H1 (cell line): ENCODE data around the gene ETV2. TPM values are rescaled to one million over a fixed set of nuclear protein-coding genes. Genes with fewer than 3 reads are reported as not detected.

Experiments
- CTCF ChIA-PET: fragments of 300-600 bp; sonication (Branson Sonifier 250); formaldehyde crosslinking; loops from one replicate; lab custom pipeline; 2021; ENCODE audit not compliant: partially characterized antibody; lab: Charles Lee
- POLR2A ChIA-PET: fragments of 300-600 bp; sonication (Branson Sonifier 250); formaldehyde crosslinking; loops from one replicate; lab custom pipeline; 2021; ENCODE audit warnings: inconsistent platforms; ENCODE audit not compliant: partially characterized antibody; lab: Charles Lee
- DNase-seq, 2 experiments: peaks; one replicate each; pipeline versions ENCODE4 v3.0.0 to v3.0.0-alpha.2; 2010 to 2022; ENCODE audit warnings: low spot score in 2 of 2, low read depth in 1 of 2, mixed read lengths in 1 of 2
- FAIRE-seq: peaks from 2 replicates; lab custom pipeline; 2011; peaks lifted over from hg19 to GRCh38; lab: Jason Lieb, UNC
- H2AFZ ChIP-seq: 2 replicates; pipeline ENCODE4 v1.8.1; 2012; ENCODE audit warnings: low read length, inconsistent platforms
- H2AK5ac ChIP-seq: 2 replicates; pipeline ENCODE4 v1.6.1; 2013; ENCODE audit warnings: low read depth, low read length
- H2BK120ac ChIP-seq: replicated peaks from 2 replicates; pipeline ENCODE3; 2013; ENCODE audit warnings: low read depth, low read length, inconsistent platforms
- H2BK12ac ChIP-seq: 2 replicates; pipeline ENCODE4 v1.6.1; 2013; ENCODE audit warnings: low read depth, low read length
- H2BK15ac ChIP-seq: 2 replicates; pipeline ENCODE4 v1.6.1; 2013; ENCODE audit warnings: low read length
- H2BK20ac ChIP-seq: 2 replicates; pipeline ENCODE4 v1.6.1; 2013; ENCODE audit warnings: low read length
- H2BK5ac ChIP-seq: 2 replicates; pipeline ENCODE4 v1.6.1; 2013; ENCODE audit warnings: low read depth, low read length
- H3K14ac ChIP-seq: 2 replicates; pipeline ENCODE4 v1.6.1; 2013; ENCODE audit warnings: inconsistent platforms; ENCODE audit not compliant: insufficient read length
- H3K18ac ChIP-seq: 2 replicates; pipeline ENCODE4 v1.6.1; 2013; ENCODE audit warnings: low read length; ENCODE audit errors: extremely low read depth
- H3K23ac ChIP-seq: 2 replicates; pipeline ENCODE4 v1.6.1; 2013; ENCODE audit warnings: inconsistent platforms; ENCODE audit not compliant: insufficient read length
- H3K23me2 ChIP-seq: 2 replicates; pipeline ENCODE4 v1.6.1; 2013; ENCODE audit warnings: low read depth, low read length
- H3K27ac ChIP-seq: 2 replicates; pipeline ENCODE4 v1.6.1; 2011; ENCODE audit warnings: low read depth, low read length, inconsistent platforms
- H3K27me3 ChIP-seq, 4 experiments: replicated peaks in 1 of 4; 1 replicate in 1 of 4; 2 replicates in 3 of 4; pipeline versions ENCODE4 v1.6.1 to v1.8.1; 2011 to 2013; ENCODE audit warnings: low read length in 3 of 4, mild to moderate bottlenecking in 3 of 4, inconsistent platforms in 2 of 4, mixed read lengths in 2 of 4, moderate library complexity in 1 of 4; ENCODE audit not compliant: control insufficient read depth in 3 of 4, insufficient read depth in 3 of 4; ENCODE audit errors: extremely low read depth in 1 of 4
- H3K36me3 ChIP-seq, 4 experiments: 2 replicates each; pipeline versions ENCODE4 v1.6.1 to v1.8.1; 2011 to 2013; ENCODE audit warnings: mild to moderate bottlenecking in 4 of 4, low read length in 3 of 4, moderate library complexity in 2 of 4, control low read depth in 1 of 4, inconsistent platforms in 1 of 4; ENCODE audit not compliant: insufficient read depth in 4 of 4, control insufficient read depth in 2 of 4
- H3K4ac ChIP-seq: replicated peaks from 2 replicates; pipeline ENCODE3; 2013; ENCODE audit warnings: low read length, low read depth, mixed read lengths, inconsistent platforms; ENCODE audit not compliant: insufficient read length
- H3K4me1 ChIP-seq, 4 experiments: replicated peaks in 1 of 4; 1 replicate in 1 of 4; 2 replicates in 3 of 4; pipeline versions ENCODE4 v1.6.1 to v1.8.1; 2011 to 2013; ENCODE audit warnings: low read length in 3 of 4, inconsistent platforms in 2 of 4, mixed read lengths in 1 of 4; ENCODE audit not compliant: insufficient read depth in 4 of 4, control insufficient read depth in 3 of 4
- H3K4me2 ChIP-seq, 2 experiments: 2 replicates each; pipeline versions ENCODE4 v1.6.1 to v1.8.1; 2011 to 2013; ENCODE audit warnings: low read depth in 2 of 2, low read length in 2 of 2, control low read depth in 1 of 2, inconsistent platforms in 1 of 2, mild to moderate bottlenecking in 1 of 2; ENCODE audit not compliant: insufficient read depth in 1 of 2
- H3K4me3 ChIP-seq, 4 experiments: fragments of 200-600, 300-600 bp in 1 of 4; sonication (generic), shearing (Covaris generic), sonication (Bioruptor Twin) in 1 of 4; 2 replicates each; pipeline versions ENCODE4 v1.5.1 to v1.8.1; 2011 to 2016; ENCODE audit warnings: low read length in 4 of 4, low read depth in 3 of 4, control low read depth in 2 of 4, inconsistent platforms in 2 of 4, mild to moderate bottlenecking in 2 of 4, mixed read lengths in 1 of 4, moderate library complexity in 1 of 4; ENCODE audit not compliant: insufficient read depth in 2 of 4; ENCODE audit errors: extremely low read depth in 1 of 4
- H3K56ac ChIP-seq: replicated peaks from 2 replicates; pipeline ENCODE3; 2013; ENCODE audit warnings: low read depth, mild to moderate bottlenecking, mixed read lengths, low read length, inconsistent platforms; ENCODE audit not compliant: insufficient read length
- H3K79me1 ChIP-seq: 2 replicates; pipeline ENCODE4 v1.6.1; 2013; ENCODE audit warnings: low read depth, low read length, control low read depth
- H3K79me2 ChIP-seq, 2 experiments: 2 replicates each; pipeline versions ENCODE4 v1.6.1 to v1.8.1; 2012 to 2013; ENCODE audit warnings: low read length in 2 of 2, mild to moderate bottlenecking in 2 of 2, inconsistent platforms in 1 of 2; ENCODE audit not compliant: insufficient read depth in 2 of 2, control insufficient read depth in 1 of 2
- H3K9ac ChIP-seq, 4 experiments: replicated peaks in 1 of 4; 1 replicate in 1 of 4; 2 replicates in 3 of 4; pipeline versions ENCODE4 v1.6.1 to v1.8.1; 2011 to 2013; ENCODE audit warnings: low read depth in 3 of 4, low read length in 3 of 4, control low read depth in 2 of 4, mild to moderate bottlenecking in 2 of 4, moderate library complexity in 2 of 4, inconsistent platforms in 1 of 4; ENCODE audit errors: extremely low read depth in 1 of 4
- H3K9me3 ChIP-seq, 2 experiments: 2 replicates each; pipeline versions ENCODE4 v1.6.1 to v1.8.1; 2012 to 2013; ENCODE audit warnings: mild to moderate bottlenecking in 2 of 2, moderate library complexity in 2 of 2, control low read depth in 1 of 2, inconsistent platforms in 1 of 2, low read depth in 1 of 2, low read length in 1 of 2, mixed read lengths in 1 of 2; ENCODE audit not compliant: insufficient read depth in 2 of 2
- H4K20me1 ChIP-seq, 2 experiments: replicated peaks in 1 of 2; 2 replicates each; pipeline versions ENCODE3 to v1.8.1; 2011 to 2013; ENCODE audit warnings: inconsistent platforms in 2 of 2, low read length in 2 of 2, mild to moderate bottlenecking in 1 of 2; ENCODE audit not compliant: insufficient read depth in 2 of 2, control insufficient read depth in 1 of 2
- H4K5ac ChIP-seq: 2 replicates; pipeline ENCODE4 v1.6.1; 2013; ENCODE audit warnings: low read length, low read depth, mixed read lengths, inconsistent platforms; ENCODE audit not compliant: insufficient read length
- H4K8ac ChIP-seq: 2 replicates; pipeline ENCODE4 v1.8.0; 2013; ENCODE audit warnings: mild to moderate bottlenecking, moderate library complexity, low read length, inconsistent platforms; ENCODE audit not compliant: insufficient read depth; ENCODE audit errors: extremely low read depth
- H4K91ac ChIP-seq: replicated peaks from 2 replicates; pipeline ENCODE3; 2013; ENCODE audit warnings: low read length, mixed read lengths, inconsistent platforms; ENCODE audit not compliant: insufficient read length
- BCL11A ChIP-seq, 2 experiments: IDR thresholded peaks; one replicate each; pipeline ENCODE4 v1.6.1; 2011; ENCODE audit warnings: low read depth in 2 of 2, low read length in 2 of 2, mild to moderate bottlenecking in 2 of 2
- CBX8 ChIP-seq: fragments of 300-800, 300-1000 bp; sonication (generic); IDR thresholded peaks from 2 replicates; pipeline ENCODE4 v1.7.1; 2016; ENCODE audit warnings: low read depth, low read length, borderline replicate concordance
- EZH2 ChIP-seq: fragments of 200-600 bp; sonication (generic); IDR thresholded peaks from 2 replicates; pipeline ENCODE4 v1.7.1; 2012; ENCODE audit warnings: low read depth, mild to moderate bottlenecking, moderate library complexity, low read length, inconsistent platforms; ENCODE audit not compliant: severe bottlenecking
- FOSL1 ChIP-seq: IDR thresholded peaks from 2 replicates; pipeline ENCODE4 v1.6.1; 2011; ENCODE audit warnings: mild to moderate bottlenecking, low read depth, low read length, moderate library complexity; ENCODE audit not compliant: insufficient read depth
- GABPA ChIP-seq: IDR thresholded peaks from 2 replicates; pipeline ENCODE4 v1.6.1; 2011; ENCODE audit warnings: mild to moderate bottlenecking, low read length, moderate library complexity, borderline replicate concordance; ENCODE audit not compliant: insufficient read depth
- KDM1A ChIP-seq: fragments of 200-600, 300-600 bp; sonication (generic); IDR thresholded peaks from 2 replicates; pipeline ENCODE4 v1.7.1; 2016; ENCODE audit warnings: mild to moderate bottlenecking, low read length, borderline replicate concordance
- NRF1 ChIP-seq: IDR thresholded peaks from 2 replicates; pipeline ENCODE4 v1.6.1; 2011; ENCODE audit warnings: mild to moderate bottlenecking, low read depth, low read length, improper control_type of control experiment
- RBBP5 ChIP-seq: IDR thresholded peaks from 2 replicates; pipeline ENCODE4 v1.7.1; 2012; ENCODE audit warnings: low read depth, mild to moderate bottlenecking, inconsistent platforms, low read length, moderate library complexity, borderline replicate concordance
- SIX5 ChIP-seq: IDR thresholded peaks from 2 replicates; pipeline ENCODE4 v1.6.1; 2011; ENCODE audit warnings: mild to moderate bottlenecking, low read depth, low read length
- WGBS, 2 experiments: shearing (Covaris generic) in 1 of 2; methylation state at CpG; one replicate each; pipeline versions ENCODE4 v1.1.6 to v1.1.7; 2013 to 2015; ENCODE audit warnings: low lambda C conversion rate in 2 of 2, mixed read lengths in 2 of 2, inconsistent platforms in 1 of 2, low coverage in 1 of 2, missing lambda C conversion rate in 1 of 2; ENCODE audit not compliant: insufficient replicate concordance in 2 of 2, insufficient coverage in 1 of 2, insufficient read length in 1 of 2; ENCODE audit errors: extremely low coverage in 1 of 2, missing lambda C conversion rate in 1 of 2; 5-methylcytosine and 5-hydroxymethylcytosine counted together
- polyA plus RNA-seq, 7 experiments: library from polyadenylated mRNA; depleted of rRNA in 3 of 7; stranded (reverse) in 5 of 7; unstranded in 2 of 7; fragments of >200 nt in 5 of 7; fragments of 200-250 nt in 2 of 7; gene quantifications; 1 replicate in 5 of 7; 2 replicates in 1 of 7; 4 replicates in 1 of 7; pipeline versions ENCODE4 v1.2.1 to v1.2.3, GENCODE V29; 2011 to 2013; ENCODE audit warnings: missing spikeins in 2 of 7, mixed read lengths in 2 of 7
- total RNA-seq: library from RNA; stranded (reverse); fragmentation: NEBNext Ultra II Directional; extraction: Animal tissue kit (Norgen Biotek cat#: 25700); gene quantifications from 2 replicates; pipeline ENCODE4 v1.2.1, GENCODE V29; 2021
- TF ChIP-seq, protein P1 (sequence below): IDR thresholded peaks from 2 replicates; pipeline ENCODE4 v1.6.1; 2011; ENCODE audit warnings: low read depth, mild to moderate bottlenecking, low read length; ENCODE audit not compliant: insufficient read depth
- TF ChIP-seq, protein P2 (sequence below): IDR thresholded peaks from 2 replicates; pipeline ENCODE4 v1.6.1; 2011; ENCODE audit warnings: low read length, improper control_type of control experiment
- TF ChIP-seq, protein P3 (sequence below): IDR thresholded peaks from 2 replicates; pipeline ENCODE4 v1.6.1; 2012; ENCODE audit warnings: inconsistent platforms

Gene ETV2
- total and polyA plus RNA-seq, 2 of the 8 experiments (the other 6 are each of a cell fraction or from before 2014, with no cell fraction given) = 0.88 to 1.3 TPM

DNA sequence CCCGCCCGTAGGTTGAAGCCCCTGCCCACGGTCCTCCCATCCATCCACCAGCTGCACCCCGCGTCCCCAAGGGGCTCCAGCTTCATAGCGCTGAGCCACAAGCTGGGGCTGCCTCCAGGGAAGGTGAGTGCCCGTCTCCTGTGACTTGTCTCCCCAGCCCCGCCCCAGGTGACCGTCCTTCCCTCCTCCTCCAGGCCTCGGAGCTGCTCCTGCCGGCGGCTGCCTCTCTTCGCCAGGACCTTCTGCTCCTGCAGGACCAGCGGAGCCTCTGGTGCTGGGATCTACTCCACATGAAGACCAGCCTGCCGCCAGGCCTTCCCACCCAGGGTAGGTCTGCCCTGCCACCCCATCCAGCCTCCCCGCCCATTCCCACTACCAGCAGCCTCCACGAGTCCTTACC lies 21.5 kb upstream of the ETV2 start:
- H2BK120ac ChIP-seq = no peak overlapping the region
- no peak overlapping the region for H2BK15ac ChIP-seq
- H3K9me3 ChIP-seq = no peaks in the 10 kb centered on the region
- no peak overlapping the region for H2BK20ac ChIP-seq
- POLR2A ChIA-PET = interaction anchor here (1.7 kb wide), 1 partner anchor 18 kb away, joined by 6 read pairs; no protein-coding TSS in a partner anchor
- H3K4ac ChIP-seq = no peak overlapping the region
- no peak overlapping the region for H4K5ac ChIP-seq
- no peak overlapping the region for H2AFZ ChIP-seq
- no peaks in the 10 kb centered on the region for H3K4me1 ChIP-seq
- H3K27me3 ChIP-seq = no peaks in the 10 kb centered on the region
- H4K20me1 ChIP-seq = peaks cover 0 to 5% of the 10 kb centered on the region in 2 experiments
- peaks cover 4 to 15% (median 8%) of the 10 kb centered on the region in 4 experiments; a peak in 5 of 8 replicates for H3K36me3 ChIP-seq
- no peaks in the 10 kb centered on the region for H3K79me2 ChIP-seq
- H3K4me2 ChIP-seq = no peak overlapping the region
- FAIRE-seq (no peak), DNase-seq (no peak)
- H2BK5ac ChIP-seq = no peak overlapping the region
- no peak overlapping the region for H3K56ac ChIP-seq
- no peak overlapping the region for H2BK12ac ChIP-seq
- no peaks in the 10 kb centered on the region for H3K79me1 ChIP-seq
- no peak overlapping the region for H3K18ac ChIP-seq
- no peak overlapping the region for H4K8ac ChIP-seq
- no peak overlapping the region for H3K27ac ChIP-seq
- CTCF ChIA-PET = interaction anchor here (1.1 to 1.5 kb wide), 2 partner anchors 10 to 64 kb away, joined by 3 read pairs; no protein-coding TSS in a partner anchor
- WGBS, 2 experiments = 92% methylated on average over 13 of the region's 17 CpGs; no CpG with 5 or more reads in 1 of the 2 experiments
- H4K91ac ChIP-seq = no peak overlapping the region
- H3K14ac ChIP-seq = no peak overlapping the region
- H3K4me3 ChIP-seq = no peak overlapping the region
- no peak overlapping the region for H3K9ac ChIP-seq
- no peak overlapping the region for H3K23ac ChIP-seq
- H2AK5ac ChIP-seq = no peak overlapping the region
- H3K23me2 ChIP-seq = no peaks in the 10 kb centered on the region
- TF ChIP-seq SIX5 = no peak
- TF ChIP-seq, protein P1, sequence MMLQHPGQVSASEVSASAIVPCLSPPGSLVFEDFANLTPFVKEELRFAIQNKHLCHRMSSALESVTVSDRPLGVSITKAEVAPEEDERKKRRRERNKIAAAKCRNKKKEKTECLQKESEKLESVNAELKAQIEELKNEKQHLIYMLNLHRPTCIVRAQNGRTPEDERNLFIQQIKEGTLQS = no peak
- TF ChIP-seq CBX8 = no peak
- no peak for TF ChIP-seq BCL11A (IDR thresholded peaks at IDR 0.05; ENCODE audit: low read depth in 2 of 2, low read length in 2 of 2)
- TF ChIP-seq NRF1 = no peak
- TF ChIP-seq RBBP5 = no peak
- TF ChIP-seq KDM1A = no peak
- TF ChIP-seq, protein P2, sequence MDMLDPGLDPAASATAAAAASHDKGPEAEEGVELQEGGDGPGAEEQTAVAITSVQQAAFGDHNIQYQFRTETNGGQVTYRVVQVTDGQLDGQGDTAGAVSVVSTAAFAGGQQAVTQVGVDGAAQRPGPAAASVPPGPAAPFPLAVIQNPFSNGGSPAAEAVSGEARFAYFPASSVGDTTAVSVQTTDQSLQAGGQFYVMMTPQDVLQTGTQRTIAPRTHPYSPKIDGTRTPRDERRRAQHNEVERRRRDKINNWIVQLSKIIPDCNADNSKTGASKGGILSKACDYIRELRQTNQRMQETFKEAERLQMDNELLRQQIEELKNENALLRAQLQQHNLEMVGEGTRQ = no peak
- TF ChIP-seq, protein P3, sequence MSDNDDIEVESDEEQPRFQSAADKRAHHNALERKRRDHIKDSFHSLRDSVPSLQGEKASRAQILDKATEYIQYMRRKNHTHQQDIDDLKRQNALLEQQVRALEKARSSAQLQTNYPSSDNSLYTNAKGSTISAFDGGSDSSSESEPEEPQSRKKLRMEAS = no peak
- TF ChIP-seq GABPA = no peak
- TF ChIP-seq FOSL1 = no peak
- no peak for TF ChIP-seq EZH2
